Measurements from ENCODE around the gene SACS.

The SACS gene

GRCh38 chr13:23433171-23434153 is at the start of gene SACS:
TSS of gene SACS (minus strand) at chr13:23433702. CDS start at chr13:23411239, 22,463 bp downstream.
- peak; percentile 57 for DNase-seq (ENCODE audit: low read depth)
- no peak for TF ChIP-seq CTCF (IDR thresholded peaks at IDR 0.05; ENCODE audit: low read depth, low read length, missing control alignments)
- peak within 1 kb of the TSS; percentile 77 for H3K4me3 ChIP-seq (ENCODE audit: low read depth, low read length)
- in situ Hi-C loops (cut with HindIII; ENCODE audit: low sequenced_read_pairs), result no loop called here

GRCh38 chr13:23480324-23480723 is 46.8 kb upstream of the SACS start:
- no peak for DNase-seq (ENCODE audit: low read depth)
- in situ Hi-C loops (cut with HindIII; ENCODE audit: low sequenced_read_pairs), result no loop called here
- no peak for TF ChIP-seq CTCF (IDR thresholded peaks at IDR 0.05; ENCODE audit: low read depth, low read length, missing control alignments)
- no peak overlapping the region for H3K4me3 ChIP-seq (ENCODE audit: low read depth, low read length)

- H3K4me3 ChIP-seq (ENCODE audit: low read depth, low read length), result no peak overlapping the region
- in situ Hi-C loops (cut with HindIII; ENCODE audit: low sequenced_read_pairs), result no loop called here
- TF ChIP-seq CTCF (IDR thresholded peaks at IDR 0.05; ENCODE audit: low read depth, low read length, missing control alignments), result no peak
- DNase-seq (ENCODE audit: low read depth), result no peak
These were observed 43.6 kb upstream of the SACS start for GRCh38 chr13:23477101-23477500.

GRCh38 chr13:23473221-23473620 is 39.7 kb upstream of the SACS start:
- no peak for DNase-seq (ENCODE audit: low read depth)
- in situ Hi-C loops (cut with HindIII; ENCODE audit: low sequenced_read_pairs), result loop anchor here (25.0 kb wide), 1 partner anchor 389 kb away; no protein-coding TSS in a partner anchor
- no peak for TF ChIP-seq CTCF (IDR thresholded peaks at IDR 0.05; ENCODE audit: low read depth, low read length, missing control alignments)
- H3K4me3 ChIP-seq (ENCODE audit: low read depth, low read length), result no peak overlapping the region

GRCh38 chr13:23472189-23472588 is 38.7 kb upstream of the SACS start:
- no peak for TF ChIP-seq CTCF (IDR thresholded peaks at IDR 0.05; ENCODE audit: low read depth, low read length, missing control alignments)
- no peak for DNase-seq (ENCODE audit: low read depth)
- H3K4me3 ChIP-seq (ENCODE audit: low read depth, low read length), result no peak overlapping the region
- in situ Hi-C loops (cut with HindIII; ENCODE audit: low sequenced_read_pairs), result loop anchor here (25.0 kb wide), 1 partner anchor 390 kb away; no protein-coding TSS in a partner anchor

GRCh38 chr13:23470790-23471614 is 37.5 kb upstream of the SACS start:
- no peak overlapping the region for H3K4me3 ChIP-seq (ENCODE audit: low read depth, low read length)
- in situ Hi-C loops (cut with HindIII; ENCODE audit: low sequenced_read_pairs), result loop anchor here (25.0 kb wide), 1 partner anchor 391 kb away; no protein-coding TSS in a partner anchor
- TF ChIP-seq CTCF (IDR thresholded peaks at IDR 0.05; ENCODE audit: low read depth, low read length, missing control alignments), result no peak
- no peak for DNase-seq (ENCODE audit: low read depth)

Measured in astrocyte of the cerebellum (primary cell).